SW 1271 (cell line): ENCODE measurements around the gene ELOVL5.
"Not testable (repeated sequence)": the region's sequence is repeated elsewhere in the genome, so short reads cannot be mapped to it uniquely, and the experiment has no call there.

Experiments
- DNase-seq, 2 experiments: peaks; one replicate each; lab custom pipeline; 2025; lab: John Stamatoyannopoulos, UW

ELOVL5 gene, protein sequence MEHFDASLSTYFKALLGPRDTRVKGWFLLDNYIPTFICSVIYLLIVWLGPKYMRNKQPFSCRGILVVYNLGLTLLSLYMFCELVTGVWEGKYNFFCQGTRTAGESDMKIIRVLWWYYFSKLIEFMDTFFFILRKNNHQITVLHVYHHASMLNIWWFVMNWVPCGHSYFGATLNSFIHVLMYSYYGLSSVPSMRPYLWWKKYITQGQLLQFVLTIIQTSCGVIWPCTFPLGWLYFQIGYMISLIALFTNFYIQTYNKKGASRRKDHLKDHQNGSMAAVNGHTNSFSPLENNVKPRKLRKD

DNA sequence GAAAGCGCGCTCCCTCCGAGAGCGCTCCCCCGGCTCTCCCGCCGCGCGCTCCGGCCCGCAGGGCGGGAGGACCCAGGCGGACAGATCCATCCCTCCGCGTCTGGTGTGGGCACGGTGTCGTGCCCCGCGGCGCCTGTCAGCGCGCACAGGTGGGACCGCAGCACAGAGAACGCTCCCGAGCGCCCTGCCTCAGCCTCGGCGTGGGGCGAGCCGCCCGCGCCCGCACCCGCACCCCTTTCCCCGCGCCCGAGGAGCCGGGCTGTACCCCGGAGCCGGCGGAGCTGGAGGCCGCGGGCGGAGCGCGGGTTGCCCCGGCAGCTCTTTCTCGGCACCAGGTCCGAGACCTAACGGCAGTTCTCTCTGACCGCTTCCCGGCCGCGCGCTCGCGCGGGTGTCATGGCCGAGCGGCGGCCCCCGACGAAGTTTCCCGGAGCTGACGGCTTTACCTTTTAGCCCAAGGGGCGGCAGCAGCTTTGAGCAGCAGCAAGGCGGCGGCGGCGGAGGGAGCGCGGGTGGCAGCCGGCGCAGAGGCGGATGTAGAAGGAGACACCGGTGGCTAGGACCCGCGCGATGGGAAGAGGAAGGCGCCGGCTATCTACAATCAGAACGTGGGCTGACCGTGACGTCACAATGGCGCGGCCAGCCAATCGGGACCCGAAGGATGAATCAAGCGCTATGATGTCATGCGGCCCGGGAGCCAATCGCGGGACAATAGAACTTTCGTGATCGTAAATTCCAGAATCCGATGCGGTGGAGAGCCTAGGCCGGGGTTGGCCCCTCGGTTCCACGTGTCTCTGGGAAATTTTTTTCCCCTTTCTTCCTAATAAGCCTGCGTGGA lies at the start of gene ELOVL5:
TSS of gene ELOVL5 (minus strand) at position 580 of the 838 bp plus-strand sequence. CDS start 53,251 bp downstream, outside the sequence.
- DNase-seq, result peak; percentile 80 to 91

DNA sequence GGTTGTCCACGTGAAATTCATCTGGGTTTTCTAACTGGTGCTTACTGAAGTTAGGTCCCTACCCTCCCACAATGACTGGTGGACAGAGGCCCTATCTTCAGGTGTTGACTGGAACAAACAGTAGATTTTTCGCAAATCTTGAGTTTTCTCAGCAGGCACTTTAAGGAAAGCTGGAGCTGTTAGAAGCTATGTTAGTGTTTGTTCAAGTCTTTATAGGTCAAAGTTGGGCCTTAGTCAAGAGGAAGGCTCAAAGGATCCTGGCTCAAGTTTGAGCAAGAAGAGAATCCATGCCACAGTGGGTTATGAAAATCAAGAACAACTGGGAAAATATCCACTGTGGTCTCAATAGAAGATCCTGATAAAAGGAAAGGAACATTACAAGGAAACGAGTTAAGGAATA lies 48.5 kb upstream of the ELOVL5 start:
- no peak for DNase-seq

DNA sequence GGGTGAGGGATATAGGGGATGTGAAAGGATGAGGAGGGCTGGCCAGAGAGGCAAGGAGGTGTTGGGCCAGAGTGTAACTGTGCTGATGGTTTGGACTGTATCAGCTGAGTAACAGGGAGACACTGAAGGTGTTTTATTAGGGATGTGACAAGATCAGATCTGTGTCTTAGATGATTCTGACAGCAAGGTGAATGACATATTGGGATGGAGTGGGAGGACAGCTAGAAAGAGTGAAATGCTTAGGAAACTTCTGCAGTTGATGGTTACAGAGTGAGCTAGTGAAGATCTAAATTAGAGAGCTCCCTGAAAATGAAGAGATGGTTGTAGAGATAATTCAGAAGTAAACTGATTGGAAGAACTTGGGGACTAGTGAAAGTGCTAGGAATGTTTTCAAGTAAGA lies 47.2 kb upstream of the ELOVL5 start:
- no peak for DNase-seq

DNA sequence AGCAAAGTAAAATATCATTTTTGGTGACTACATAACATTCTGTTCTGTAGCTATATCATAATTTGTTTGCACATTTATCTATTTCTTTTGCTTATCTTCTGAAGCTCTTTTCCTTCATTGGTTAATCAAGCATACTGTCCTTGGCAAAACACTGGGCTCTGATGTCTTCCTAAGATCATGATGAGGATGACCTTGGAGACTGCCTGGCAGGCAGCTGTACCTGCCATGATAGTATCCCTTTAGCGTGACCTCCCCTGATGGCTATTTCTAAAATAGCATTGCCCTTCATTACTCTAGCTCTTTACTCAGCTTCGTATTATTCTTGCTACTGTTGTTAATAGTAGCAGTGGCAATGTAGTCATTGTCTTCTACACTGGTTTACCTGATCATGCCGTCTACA lies 46.0 kb upstream of the ELOVL5 start:
- no peak for DNase-seq

- DNase-seq, result no peak
Measured at GRCh38 chr6:53391170-53391569, 42.4 kb upstream of the ELOVL5 start.

DNA sequence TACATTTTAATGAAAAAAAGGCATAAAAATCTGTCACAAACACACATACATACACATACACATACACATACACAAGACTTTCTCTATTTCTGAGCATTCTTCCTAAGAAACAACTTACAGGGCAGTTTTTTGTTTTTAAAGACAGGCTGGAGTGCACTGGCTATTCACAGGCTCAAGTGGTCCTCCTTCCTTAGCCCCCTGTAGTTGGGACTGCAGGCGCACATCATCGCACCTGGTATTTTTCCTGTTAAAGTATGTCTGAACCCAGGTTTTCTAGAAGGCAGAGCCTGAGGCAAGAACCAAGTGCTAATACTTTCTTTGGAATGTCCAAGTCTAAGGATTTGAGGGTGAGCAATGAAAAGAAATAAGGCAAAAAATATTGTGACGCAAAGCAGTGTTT lies 41.3 kb upstream of the ELOVL5 start:
- DNase-seq, result no peak

GRCh38 chr6:53388615-53389014 lies 39.9 kb upstream of the ELOVL5 start:
- not testable (repeated sequence) for DNase-seq

- no peak for DNase-seq
Measured at GRCh38 chr6:53382421-53382820, 33.7 kb upstream of the ELOVL5 start.

- DNase-seq, result no peak
Measured at GRCh38 chr6:53378208-53378607, 29.5 kb upstream of the ELOVL5 start.

DNA sequence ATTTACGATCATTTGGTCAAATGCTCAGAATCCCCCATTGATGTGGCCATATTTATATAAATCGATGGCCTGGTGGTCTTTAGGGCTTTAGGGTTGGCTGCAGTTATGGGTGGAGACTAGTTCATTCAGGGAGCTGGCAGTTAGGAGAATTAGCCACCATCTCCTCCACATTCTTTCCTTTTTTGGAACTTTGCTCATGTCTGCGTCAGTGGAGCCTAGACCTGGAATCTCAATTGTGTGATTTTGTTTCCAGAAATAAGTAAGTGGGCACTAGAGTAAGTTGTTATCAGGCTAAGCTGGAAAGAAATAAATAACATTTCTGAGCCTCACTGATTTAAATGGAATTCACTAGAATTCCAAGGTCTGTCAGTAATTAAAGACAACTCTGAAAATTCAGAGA lies 29.0 kb upstream of the ELOVL5 start:
- no peak for DNase-seq

DNA sequence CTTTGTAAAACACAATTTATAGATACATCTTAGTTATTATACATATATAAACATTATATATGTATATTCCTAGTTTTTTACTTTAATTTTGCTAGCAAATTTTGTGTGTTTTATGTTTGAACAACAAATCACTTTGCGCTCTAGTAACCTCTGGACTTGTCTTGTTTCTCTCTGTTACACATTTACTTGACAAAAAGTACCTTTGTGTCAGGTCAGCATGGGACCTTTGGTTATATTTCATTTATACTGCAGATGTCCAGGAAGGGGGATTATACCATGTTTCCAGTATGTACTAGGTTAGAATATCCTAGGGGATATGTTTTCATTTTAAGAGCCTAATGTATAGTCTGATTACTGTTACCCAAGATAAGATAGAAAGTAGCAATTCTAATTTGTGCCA lies 28.5 kb upstream of the ELOVL5 start:
- no peak for DNase-seq

DNA sequence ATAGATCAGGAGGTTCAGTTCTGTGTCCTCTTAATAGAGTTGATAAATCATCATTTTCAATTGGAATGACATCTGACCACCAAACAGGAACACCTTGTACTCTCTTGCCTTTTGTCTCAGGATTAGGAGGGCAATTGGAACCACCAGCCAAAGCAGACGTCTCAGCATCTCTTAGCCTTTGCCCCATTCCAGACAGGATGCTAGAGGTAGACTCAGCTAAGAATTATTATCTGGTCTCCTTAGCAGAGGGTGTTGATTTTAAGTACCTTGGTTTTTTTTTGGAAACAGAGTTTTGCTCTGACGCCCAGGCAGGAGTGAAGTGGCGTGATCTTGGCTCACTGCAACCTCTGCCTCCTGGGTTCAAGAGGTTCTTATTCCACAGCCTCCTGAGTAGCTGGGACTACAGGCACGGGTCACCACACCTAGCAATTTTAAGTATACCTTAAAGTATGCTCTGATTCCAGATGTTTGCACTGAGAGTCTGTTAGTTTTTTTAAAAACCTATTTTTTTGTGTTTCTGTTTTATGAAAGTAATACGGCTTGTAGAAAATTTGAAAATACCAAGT lies 28.0 kb upstream of the ELOVL5 start:
- no peak for DNase-seq

GRCh38 chr6:53375847-53376246 lies 27.1 kb upstream of the ELOVL5 start:
- no peak for DNase-seq

DNA sequence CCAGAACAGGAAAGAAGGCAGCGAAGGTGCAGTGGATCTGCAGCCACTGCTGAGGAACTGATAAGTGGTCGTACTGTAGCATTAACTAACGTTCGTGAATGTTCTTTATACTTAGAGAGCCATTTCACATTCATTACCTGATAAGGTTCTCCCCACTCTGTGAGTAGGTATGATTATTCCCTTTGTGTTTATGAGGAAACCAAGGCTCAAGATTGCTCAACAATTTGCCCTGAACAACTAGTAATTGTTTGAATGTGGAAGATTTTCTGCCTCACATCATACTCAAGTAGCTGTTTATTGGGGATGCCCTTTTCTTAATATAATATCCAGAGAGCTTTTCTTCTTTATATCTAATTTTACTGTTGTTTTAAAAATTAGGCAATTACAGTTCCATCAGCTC lies 24.9 kb upstream of the ELOVL5 start:
- no peak for DNase-seq

DNA sequence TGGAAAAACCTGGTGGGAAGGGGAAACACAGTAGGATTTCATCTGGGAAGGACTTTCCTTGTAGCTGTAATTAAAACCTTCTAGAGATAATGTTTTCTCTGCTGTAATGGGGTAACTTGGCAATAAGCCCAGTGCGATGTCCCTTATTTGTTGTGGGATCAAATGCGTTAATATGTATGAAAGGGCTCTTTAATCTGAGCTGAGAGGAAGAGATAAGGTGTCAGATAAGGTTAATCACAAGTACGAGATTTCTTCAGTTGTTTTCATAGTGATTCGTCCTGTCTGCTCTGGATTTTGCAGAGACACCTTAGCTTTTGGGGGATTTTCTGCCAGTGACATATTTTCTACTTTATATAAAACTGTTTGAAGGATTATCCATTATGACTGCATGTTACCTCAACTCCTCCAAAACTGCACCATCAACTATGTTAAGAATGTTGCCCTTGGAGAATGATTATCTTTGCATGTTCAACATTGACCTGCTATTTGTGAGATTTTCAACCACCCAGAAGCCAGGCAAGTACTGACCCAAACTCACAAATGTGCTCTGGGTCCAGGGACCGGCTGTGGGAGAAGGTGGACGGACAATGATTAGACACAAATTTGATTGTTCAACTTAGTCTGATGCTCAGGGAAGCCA lies 21.2 kb upstream of the ELOVL5 start:
- DNase-seq, result no peak

GRCh38 chr6:53369051-53369450 lies 20.3 kb upstream of the ELOVL5 start:
- DNase-seq, result no peak

DNA sequence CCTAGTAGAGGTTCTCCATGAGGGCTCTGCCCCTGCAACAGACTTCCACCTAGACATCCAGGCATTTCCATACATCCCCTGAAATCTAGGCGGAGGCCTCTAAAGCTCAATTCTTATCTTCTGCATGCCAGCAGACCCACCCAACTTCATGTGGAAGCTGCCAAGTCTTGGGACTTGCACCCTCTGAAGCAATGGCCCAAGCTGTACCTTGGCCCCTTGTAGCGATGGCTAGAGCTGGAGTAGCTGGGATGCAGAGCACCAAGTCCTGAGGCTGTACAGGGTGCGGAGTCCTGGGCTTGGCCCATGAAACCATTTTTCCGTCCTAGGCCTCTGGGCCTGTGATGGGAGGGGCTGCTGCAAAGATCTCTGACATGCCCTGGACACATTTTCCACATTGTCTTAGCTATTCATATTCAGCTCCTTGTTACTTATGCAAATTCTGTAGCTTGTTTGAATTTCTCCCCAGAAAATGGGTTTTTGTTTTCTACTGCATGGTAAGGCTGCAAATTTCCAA lies 17.4 kb upstream of the ELOVL5 start:
- no peak for DNase-seq

DNA sequence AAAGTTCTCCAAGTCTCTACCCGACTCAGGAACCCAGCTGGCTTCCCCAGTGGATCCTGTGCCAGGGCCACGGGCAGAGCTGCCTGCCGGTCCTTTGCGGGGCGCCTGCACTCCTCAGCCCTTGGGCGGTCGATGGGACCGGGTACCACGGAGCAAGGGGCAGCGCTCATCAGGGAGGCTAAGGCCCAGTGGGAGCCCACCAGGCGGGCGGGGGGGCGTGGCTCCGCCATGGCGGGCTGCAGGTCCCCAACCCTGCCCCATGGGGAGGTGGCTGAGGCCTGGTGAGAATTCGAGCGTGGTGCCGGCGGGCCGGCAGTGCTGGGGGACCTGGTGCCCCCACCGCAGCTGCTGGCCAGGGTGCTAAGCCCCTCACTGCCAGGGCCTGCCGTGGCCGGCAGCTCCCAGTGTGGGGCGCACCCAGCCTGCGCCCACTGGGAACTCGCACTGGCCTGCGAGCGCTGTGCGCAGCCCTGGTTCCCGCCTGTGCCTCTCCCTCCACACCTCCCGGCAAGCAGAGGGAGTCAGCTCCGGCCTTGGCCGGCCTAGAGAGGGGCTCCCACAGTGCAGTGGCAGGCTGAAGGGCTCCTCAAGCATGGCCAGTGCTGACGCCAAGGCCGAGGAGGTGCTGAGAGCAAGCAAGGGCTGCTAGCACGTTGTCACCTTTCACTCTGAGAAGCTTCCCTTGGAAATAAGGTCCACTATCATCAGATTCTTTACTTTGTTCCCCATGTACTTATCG lies 14.8 kb upstream of the ELOVL5 start:
- DNase-seq, result no peak

DNA sequence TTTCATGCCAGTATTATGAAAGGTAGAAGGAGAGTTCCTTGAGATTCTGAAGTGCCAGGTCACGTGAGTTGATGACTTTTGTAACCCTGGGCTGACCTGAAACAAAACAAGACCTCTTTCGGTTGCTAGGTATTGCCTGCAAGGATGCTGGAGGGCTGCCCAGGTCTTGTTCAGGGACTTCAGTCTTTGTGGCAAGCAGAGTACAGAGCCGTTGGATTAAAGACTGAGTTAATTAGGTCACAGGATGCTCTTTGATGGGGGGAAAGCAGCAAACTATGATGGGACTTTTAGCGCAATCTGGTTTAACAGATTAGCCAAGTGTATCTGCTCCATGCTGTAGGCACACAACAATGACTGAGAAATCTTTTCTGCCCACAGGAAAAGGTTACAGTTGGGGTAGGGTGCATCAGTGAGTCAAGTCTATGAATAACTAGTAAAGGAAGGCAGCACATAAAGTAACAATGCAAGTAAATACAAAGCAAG lies 12.8 kb upstream of the ELOVL5 start:
- DNase-seq, result no peak

DNA sequence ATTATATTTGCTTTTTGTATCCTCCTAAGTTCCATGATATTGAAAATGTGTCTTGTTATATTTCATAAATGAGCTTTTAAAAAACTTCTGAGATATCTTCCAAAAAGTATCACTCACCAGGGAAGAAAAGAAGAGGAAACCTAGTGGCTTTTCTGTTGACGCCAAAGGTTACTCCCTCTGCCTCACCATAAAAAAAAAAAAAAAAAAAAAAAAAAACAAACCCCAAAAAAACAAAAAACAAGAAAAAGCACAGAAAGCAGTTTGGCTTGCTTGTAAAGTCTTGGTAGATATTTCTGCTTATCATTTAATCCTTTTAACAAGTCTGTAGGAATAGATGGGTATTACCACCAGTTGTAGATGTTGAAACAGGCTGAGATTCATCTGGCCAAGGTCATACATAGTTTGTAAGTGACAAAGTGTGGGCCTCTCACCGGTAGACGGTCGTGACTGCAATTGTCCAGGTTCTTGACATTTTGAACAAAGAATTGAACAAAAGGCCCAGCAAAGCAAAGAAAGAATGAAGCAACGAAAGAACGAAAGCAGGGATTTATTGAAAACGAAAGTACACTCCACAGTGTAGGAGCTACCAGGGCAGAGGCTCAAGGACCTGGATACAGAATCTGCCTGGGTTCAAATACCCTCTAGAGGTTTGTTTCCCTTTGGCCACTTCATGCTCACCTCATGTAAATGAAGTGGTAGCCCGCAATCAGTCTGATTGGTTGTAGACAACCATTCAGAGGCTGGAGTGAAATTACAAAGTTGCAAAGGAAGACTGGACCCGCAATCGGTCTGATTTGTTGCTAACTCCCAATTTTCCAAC lies 11.6 kb upstream of the ELOVL5 start:
- DNase-seq, result no peak

DNA sequence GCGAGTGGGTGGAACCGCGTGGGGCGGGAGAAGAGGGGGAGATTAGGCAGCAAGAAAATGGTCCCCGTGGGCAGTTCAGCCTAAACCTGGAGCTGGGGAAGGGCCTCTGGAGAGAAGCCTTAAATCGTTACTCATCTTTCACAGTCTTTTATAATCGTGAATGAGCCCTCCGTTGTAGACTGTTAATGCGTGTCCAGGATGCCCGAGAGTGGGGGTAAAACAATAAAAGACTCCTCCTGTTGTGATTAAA lies 11.0 kb upstream of the ELOVL5 start:
- no peak for DNase-seq
